Endothelial cell (in vitro differentiated cells): Measurements from ENCODE around the gene WNK2. TPM values are rescaled to one million over a fixed set of nuclear protein-coding genes. Genes with fewer than 3 reads are reported as not detected.

ENCODE experiments used
- DNase-seq: peaks from one replicate; pipeline ENCODE4 v3.0.0; 2021; ENCODE audit warnings: low spot score
- H3K27ac Mint-ChIP-seq: one replicate; pipeline ENCODE4 v1.8.0; 2021; ENCODE audit warnings: mixed read lengths, inconsistent platforms; ENCODE audit not compliant: unreplicated experiment
- H3K27me3 Mint-ChIP-seq: one replicate; pipeline ENCODE4 v1.8.0; 2021; ENCODE audit warnings: mild to moderate bottlenecking, moderate library complexity, mixed read lengths, inconsistent platforms; ENCODE audit not compliant: unreplicated experiment
- H3K36me3 Mint-ChIP-seq: one replicate; pipeline ENCODE4 v1.8.0; 2021; ENCODE audit warnings: mild to moderate bottlenecking, low read depth, mixed read lengths, inconsistent platforms; ENCODE audit not compliant: unreplicated experiment
- H3K4me1 Mint-ChIP-seq: one replicate; pipeline ENCODE4 v1.8.0; 2021; ENCODE audit warnings: mild to moderate bottlenecking, mixed read lengths, inconsistent platforms; ENCODE audit not compliant: unreplicated experiment
- H3K4me3 Mint-ChIP-seq: one replicate; pipeline ENCODE4 v1.8.0; 2021; ENCODE audit warnings: mild to moderate bottlenecking, mixed read lengths, inconsistent platforms; ENCODE audit not compliant: unreplicated experiment
- H3K9me3 Mint-ChIP-seq: one replicate; pipeline ENCODE4 v1.8.0; 2021; ENCODE audit warnings: mixed read lengths, inconsistent platforms; ENCODE audit not compliant: unreplicated experiment
- CTCF ChIP-seq: fragments of 200-600 bp; sonication (generic); IDR thresholded peaks from one replicate; pipeline ENCODE4 v1.5.0; 2021; ENCODE audit warnings: antibody characterized with exemption; ENCODE audit not compliant: unreplicated experiment
- total RNA-seq: library from RNA; stranded (reverse); fragmentation: NEBNext Ultra II Directional; extraction: Animal tissue kit (Norgen Biotek cat#: 25700); gene quantifications from one replicate; pipeline ENCODE4 v1.2.1, GENCODE V29; 2021; ENCODE audit not compliant: unreplicated experiment

Gene WNK2
- total RNA-seq, 1 donor from 2014 or later, result 0.82 TPM

- TF ChIP-seq CTCF, result no peak
- H3K4me1 Mint-ChIP-seq, result no peaks in the 10 kb centered on the region
- no peak for DNase-seq
These were observed 82.6 kb downstream of the WNK2 start for GRCh38 chr9:93266521-93267001.

GRCh38 chr9:93267091-93267541 is 83.2 kb downstream of the WNK2 start:
- no peaks in the 10 kb centered on the region for H3K36me3 Mint-ChIP-seq
- no peak overlapping the region for H3K27ac Mint-ChIP-seq
- no peaks in the 10 kb centered on the region for H3K4me1 Mint-ChIP-seq
- no peaks in the 10 kb centered on the region for H3K27me3 Mint-ChIP-seq
- TF ChIP-seq CTCF, result no peak
- H3K9me3 Mint-ChIP-seq, result no peaks in the 10 kb centered on the region
- H3K4me3 Mint-ChIP-seq, result no peak overlapping the region
- DNase-seq, result no peak

More at GRCh38 chr9:93266521-93267001, 82.6 kb downstream of the WNK2 start:
- H3K36me3 Mint-ChIP-seq, result no peaks in the 10 kb centered on the region
- no peak overlapping the region for H3K27ac Mint-ChIP-seq
- no peaks in the 10 kb centered on the region for H3K27me3 Mint-ChIP-seq
- H3K4me3 Mint-ChIP-seq, result no peak overlapping the region
- no peaks in the 10 kb centered on the region for H3K9me3 Mint-ChIP-seq

GRCh38 chr9:93267681-93268505 is 84.0 kb downstream of the WNK2 start:
- Mint-ChIP-seq H3K4me3 (no peak overlapping the region), H3K4me1 (no peaks in the 10 kb centered on the region), H3K36me3 (no peaks in the 10 kb centered on the region), H3K27ac (no peak overlapping the region), H3K27me3 (no peaks in the 10 kb centered on the region), H3K9me3 (no peaks in the 10 kb centered on the region)
- DNase-seq, result no peak
- TF ChIP-seq CTCF, result no peak

GRCh38 chr9:93268551-93269314 is 84.8 kb downstream of the WNK2 start:
- Mint-ChIP-seq H3K4me1 (no peaks in the 10 kb centered on the region), H3K9me3 (no peaks in the 10 kb centered on the region), H3K27ac (no peak overlapping the region), H3K27me3 (no peaks in the 10 kb centered on the region), H3K4me3 (no peak overlapping the region), H3K36me3 (no peaks in the 10 kb centered on the region)
- TF ChIP-seq CTCF, result no peak
- no peak for DNase-seq

GRCh38 chr9:93270976-93271375 is 87.0 kb downstream of the WNK2 start:
- no peak for DNase-seq

More at GRCh38 chr9:93270976-93271375, 87.0 kb downstream of the WNK2 start:
- Mint-ChIP-seq H3K36me3 (no peaks in the 10 kb centered on the region), H3K27me3 (no peaks in the 10 kb centered on the region), H3K9me3 (no peaks in the 10 kb centered on the region), H3K4me1 (no peaks in the 10 kb centered on the region), H3K4me3 (no peak overlapping the region), H3K27ac (no peak overlapping the region)
- no peak for TF ChIP-seq CTCF
